ENCODE data around the gene HLCS.
A peak's percentile ranks its signal among the peaks of the same experiment; 100 is the strongest.
"Not testable (repeated sequence)": the region's sequence is repeated elsewhere in the genome, so short reads cannot be mapped to it uniquely, and the experiment has no call there.

Gene HLCS

DNA sequence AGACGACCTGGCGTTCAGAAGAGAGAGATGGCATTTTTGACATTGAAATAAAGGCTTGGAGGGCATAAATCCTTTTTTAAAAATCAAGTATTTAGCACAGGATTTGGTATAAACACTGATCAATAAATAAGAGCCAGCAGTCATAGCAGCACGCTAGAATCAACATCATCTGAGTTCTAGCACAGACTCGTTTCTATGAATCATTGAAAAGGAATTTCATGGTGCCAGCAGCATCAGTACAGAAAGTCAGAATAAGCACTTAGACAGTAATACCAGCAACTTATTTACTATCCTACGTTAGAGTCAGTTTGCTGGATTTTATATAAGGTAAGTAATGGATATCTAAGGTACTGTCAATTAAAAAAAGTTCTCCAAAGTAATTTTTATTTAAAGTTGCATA, 119.3 kb downstream of the HLCS start:
- DNase-seq (ENCODE audit: low spot score) = peak; percentile 73

DNA sequence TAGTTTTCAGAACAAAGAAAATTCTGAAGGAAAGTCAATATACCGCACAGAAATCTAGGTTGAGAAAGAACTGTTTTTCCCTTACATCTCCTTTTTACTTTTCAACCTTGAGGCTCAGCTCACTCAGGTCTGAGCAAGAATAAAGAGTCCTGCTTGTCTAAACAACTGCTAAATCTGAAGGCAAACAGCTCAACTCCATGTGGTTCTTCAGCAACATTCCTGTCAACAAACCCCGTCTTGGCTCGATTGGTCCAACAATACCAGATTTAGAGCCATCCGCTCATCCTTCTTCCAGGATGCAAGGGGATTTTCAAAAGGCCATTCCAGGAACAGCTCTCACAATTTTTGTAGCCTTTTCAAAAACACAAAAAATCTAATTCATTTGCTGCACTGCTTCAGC, 119.8 kb downstream of the HLCS start:
- no peak for DNase-seq (ENCODE audit: low spot score)

DNA sequence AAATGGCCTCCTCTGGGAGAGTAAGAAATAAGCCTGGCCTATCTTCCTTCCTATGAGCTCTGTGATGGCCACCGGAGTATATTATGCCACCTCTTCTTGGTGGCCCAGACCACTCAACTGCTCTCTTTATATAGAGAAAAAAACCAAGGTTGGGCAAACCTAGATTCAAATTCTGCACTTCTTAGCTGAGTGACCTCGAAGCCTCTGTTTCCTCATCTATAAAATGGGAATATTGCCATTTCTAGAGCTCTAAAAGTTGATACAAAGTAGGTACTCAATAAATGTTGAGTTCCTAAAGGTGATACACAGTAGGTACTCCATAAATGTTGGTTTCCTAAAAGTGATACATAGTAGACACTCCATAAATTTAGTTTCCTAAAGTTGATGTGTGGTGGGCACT, 120.7 kb downstream of the HLCS start:
- no peak for DNase-seq (ENCODE audit: low spot score)

DNA sequence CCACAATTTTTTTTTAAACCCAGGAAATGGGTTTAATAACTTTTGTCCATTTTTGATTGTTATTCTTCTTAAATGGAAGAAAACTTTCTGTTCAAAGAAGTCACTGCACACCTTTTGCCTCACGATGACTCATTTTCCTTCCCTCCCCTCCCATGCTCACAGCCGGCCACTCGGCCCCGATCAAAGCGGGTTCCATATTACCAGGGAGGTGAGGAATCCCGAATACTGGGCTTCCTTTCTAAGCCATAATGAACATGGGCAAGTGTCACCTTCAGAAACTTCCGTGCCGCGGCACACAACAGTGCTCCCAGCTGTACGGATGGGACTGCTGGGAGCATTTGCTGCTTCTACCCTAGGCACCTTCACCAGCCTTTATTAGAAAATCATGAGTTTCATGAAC, 121.4 kb downstream of the HLCS start:
- no peak for DNase-seq (ENCODE audit: low spot score)

DNA sequence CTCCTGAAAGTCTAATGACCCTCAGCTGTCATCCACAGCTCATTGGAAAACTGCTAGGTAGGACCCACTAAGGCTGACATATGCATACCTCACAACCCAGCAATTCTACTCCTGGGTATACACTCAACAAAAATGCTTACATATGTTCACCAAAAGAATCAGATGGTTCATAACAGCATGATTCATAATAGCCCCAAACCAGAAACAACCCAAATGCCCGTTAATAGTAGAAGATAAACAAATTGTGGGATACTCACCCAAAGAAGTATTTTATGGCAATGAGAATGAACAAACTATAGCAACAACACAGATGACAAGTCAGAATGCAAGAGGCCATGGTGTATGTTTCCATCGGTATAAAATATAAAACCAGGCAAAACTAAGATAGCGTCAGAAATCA, 124.6 kb downstream of the HLCS start:
- no peak for DNase-seq (ENCODE audit: low spot score)

DNA sequence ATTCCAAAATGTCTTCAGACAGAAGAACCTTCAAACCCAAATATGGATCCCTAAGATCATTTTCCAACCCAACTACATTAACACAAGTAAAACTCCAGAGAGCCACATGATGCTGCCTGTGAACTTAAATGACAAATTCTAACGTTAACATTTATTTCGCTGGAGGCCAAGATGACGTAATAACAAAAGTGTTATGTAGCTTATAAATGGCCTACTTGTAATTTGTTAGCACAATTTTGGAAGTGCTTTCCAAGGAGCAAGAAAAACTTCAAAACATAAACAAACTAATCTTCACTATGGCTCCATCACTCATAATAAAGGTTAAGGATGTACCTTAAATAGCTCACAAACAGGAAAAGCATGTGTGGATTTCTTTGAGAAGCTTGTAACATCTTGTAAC, 126.7 kb downstream of the HLCS start:
- DNase-seq (ENCODE audit: low spot score) = no peak

DNA sequence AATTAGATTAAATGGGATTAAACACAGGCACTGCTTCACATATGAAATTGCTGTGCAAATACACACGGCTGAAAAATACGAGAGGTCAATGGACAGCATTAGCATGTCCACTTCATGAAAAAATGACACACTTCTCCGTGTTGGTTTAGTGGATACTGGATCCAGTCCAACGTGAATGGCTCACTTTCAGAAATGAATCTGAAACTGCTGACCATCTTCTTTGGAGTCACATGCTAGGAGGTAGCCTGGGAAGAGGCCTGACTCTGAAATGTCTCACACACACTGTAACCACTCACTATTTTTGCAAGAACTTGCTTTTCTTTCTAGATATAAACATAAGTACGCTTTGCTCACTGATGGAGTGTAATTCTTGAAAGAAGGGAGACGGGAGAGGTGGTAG, 127.3 kb downstream of the HLCS start:
- DNase-seq (ENCODE audit: low spot score) = no peak

DNA sequence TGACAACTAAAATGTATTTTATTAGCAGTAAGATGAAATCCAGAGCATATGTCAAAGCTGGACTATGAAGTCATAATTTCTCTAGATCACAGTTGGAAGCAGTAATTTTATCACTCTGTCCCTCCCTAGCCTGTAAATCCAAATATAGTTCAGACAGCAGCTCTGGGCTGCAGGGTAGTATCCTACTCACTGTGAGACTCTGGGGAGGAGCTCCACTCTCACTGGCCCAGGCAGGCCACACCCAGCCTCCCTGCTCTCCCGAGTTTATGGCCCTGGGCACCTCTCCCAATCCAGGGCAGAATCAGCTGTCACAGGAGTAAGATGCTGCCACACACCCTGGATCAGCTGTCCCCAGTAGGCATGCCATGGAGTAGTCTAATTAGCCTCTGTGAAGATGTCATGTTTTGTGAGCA, 131.1 kb downstream of the HLCS start:
- DNase-seq (ENCODE audit: low spot score) = peak; percentile 33

DNA sequence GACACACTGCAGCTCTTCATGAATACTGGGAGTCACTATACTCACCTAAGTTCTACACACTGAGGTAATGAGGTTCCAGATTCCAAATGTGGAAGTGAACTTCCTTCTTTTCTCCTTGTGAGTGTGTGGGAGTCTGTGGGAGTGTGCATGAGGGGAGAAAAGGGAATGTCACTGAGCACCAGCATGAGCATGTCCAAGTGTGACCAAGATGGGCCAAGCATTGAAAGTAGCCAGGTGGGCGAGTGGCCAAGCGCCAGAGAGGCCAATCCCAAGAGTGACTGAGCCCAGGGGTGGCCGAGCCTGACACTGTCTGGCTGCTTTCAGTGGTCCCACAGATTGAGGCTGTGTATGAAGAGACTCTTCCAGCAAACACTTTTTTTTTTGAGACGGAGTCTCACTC, 132.3 kb downstream of the HLCS start:
- DNase-seq (ENCODE audit: low spot score) = no peak

DNA sequence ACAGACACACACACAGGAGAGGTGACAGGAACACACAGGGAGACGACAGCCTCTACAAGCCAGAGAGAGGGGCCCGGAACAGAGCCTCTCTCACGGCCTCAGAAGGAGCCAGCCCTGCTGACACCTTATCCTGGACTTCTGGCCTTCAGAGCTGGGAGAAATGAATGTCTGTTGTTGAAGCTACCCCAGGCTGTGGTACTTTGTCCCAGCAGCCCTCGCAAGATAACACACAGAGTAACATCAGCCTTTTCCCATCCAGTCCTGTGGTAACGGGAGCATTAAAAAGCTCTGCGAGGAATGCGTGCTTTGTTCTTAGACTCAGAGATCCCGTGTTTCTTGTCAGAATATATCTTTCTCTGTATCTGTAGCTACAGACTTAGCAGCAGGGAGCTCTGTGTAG, 136.4 kb downstream of the HLCS start:
- DNase-seq (ENCODE audit: low spot score) = no peak

DNA sequence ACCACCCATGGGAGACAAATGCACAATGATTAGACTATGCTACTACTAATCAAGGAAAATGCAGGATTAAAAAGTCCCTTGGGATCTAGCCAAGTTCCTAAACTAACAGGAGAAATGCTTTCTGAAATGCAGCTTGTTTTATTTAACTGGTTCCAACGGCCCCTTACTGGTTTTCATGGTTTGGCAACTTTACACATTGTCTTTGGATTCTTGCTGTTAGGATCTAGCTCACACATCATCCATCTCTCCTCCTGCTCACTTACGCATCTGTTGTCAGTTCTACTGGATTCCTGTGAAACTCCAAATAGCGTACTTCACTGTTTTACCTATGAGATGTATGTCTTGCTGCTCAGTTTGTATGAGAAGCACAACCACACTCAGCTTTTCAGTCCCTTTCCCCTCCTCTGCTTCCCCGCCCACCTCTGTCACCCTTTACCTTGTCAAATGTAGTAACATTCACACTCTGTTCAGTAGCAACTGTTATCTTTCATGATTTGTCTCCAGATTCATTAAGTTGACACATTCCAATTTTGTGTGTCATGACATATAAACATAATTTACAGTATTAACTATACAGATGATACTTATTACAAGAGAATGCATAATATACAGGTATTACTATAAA, 137.5 kb downstream of the HLCS start:
- no peak for DNase-seq (ENCODE audit: low spot score)

DNA sequence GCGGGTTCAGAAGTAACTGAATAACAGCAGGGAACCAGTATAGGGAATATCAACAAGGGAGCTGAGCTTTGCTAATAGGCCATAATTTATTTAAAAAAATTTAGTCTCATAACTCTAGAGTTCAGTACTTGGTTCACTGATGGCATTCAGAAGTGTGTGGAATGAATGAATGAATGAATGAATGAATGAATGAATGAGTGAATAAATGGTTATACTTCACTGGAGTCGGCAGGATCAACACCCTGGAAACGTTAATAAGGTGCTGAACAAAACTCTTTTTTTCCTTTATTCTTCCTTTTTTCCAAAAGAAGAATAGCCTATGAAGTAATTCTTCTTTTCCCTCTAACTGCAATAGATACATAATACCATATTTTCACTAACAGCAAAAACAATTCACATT, 138.3 kb downstream of the HLCS start:
- DNase-seq (ENCODE audit: low spot score) = no peak

DNA sequence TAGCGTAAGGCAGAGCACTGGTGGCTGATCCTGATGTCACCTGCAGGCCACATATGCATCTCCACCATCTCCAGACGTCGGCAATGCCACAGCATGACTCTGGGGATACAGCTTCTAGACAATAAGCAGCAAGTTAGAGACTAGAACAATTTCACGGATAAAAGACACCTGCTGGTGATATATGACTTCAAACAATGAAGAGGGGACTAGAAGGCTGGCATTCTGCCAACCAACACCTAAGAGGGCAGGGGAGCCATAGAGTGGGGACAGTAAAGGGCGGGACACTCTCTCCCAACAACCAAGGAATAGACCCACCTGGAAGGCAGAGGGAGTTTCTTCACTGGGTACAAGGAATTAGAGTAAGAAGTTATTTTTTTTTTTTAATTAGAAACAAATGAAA, 140.8 kb downstream of the HLCS start:
- DNase-seq (ENCODE audit: low spot score) = no peak

DNA sequence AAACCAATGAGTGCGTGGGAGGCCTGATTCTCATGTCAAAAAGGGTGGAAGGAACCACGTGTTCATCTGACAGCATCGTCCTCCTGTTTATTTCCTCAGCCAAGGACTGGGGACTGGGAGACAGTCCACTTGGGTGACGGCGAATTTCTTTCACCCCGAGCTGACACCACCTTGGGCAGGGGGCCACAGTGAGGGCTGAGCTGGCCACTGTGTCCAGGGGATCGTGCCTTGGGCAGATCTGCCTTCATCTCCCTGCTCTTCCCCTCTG, 145.5 kb downstream of the HLCS start:
- no peak for DNase-seq (ENCODE audit: low spot score)

DNA sequence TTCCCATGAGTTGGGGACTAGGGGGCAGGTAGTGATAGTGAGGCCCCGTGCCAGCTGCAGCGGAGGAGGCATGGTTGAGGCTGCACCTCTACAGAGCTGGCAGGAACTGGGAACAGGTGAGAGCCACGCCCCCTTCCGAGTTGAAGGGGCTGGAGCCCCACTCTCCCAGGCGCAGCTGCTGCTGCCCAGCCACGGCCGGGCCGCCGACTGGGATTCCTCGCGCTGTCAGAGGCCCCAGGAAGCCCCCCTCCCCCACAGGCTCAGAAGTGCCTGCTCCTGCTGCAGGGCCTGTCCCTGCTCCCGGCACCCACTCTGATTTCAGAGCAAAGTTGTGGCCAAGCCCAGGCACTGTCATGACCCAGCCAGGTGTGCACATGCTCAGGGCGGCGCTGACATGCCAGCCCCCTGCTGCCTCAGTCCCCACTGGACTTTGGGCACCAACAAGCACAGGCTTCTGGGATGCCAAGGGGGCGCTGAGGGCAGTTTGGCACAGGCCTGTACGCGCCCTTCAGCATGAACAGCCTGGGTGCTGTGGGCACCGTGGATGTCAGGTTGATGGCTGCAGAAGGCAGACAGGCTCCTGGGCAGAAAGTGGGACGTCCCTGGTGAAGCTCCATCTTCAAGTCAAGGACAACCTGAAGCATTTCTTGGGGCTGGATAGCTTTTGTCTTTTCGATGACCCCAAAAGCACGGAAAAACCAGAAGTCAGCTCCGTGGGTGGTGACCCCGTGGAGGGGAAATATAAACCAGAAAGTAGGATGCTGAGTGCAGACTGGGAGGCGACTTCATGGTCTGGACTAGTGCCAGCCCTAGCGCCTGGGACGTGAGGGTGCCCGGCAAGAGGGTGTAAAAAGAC, 146.1 kb downstream of the HLCS start:
- no peak for DNase-seq (ENCODE audit: low spot score)

DNA sequence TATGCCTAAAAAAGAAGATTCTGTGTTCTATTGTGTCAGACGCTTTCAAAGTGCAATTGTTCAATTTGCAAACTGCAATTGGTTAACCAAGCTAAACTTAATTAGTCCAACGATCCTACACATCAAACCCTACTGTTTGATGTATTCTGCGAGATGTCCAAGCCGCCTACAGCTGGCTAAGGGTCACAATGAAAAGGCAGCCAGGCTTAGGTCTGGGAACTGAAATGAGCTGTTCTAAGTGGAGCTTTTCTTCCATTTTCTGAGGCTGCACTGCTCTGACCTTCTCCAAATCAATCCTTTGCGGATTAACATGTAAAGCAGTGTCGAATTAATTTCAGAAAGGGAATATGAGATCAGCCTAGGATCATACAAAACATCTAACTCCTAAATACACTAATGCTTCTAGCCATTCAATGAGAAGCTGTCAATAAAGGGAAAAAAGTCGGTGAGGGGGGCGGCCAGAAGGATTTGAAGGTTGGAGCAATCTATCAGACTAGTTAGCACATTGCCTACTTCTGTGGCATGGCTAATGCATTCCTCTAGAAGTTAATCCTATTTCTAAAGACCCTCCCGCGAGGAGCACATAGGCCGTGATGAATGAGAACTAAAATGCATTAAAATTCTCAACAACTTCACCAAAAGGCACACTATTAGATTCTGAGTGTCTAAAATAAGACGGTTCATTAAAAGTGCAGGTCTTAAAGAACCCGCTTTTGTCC, 148.6 kb downstream of the HLCS start:
- DNase-seq (ENCODE audit: low spot score) = no peak

DNA sequence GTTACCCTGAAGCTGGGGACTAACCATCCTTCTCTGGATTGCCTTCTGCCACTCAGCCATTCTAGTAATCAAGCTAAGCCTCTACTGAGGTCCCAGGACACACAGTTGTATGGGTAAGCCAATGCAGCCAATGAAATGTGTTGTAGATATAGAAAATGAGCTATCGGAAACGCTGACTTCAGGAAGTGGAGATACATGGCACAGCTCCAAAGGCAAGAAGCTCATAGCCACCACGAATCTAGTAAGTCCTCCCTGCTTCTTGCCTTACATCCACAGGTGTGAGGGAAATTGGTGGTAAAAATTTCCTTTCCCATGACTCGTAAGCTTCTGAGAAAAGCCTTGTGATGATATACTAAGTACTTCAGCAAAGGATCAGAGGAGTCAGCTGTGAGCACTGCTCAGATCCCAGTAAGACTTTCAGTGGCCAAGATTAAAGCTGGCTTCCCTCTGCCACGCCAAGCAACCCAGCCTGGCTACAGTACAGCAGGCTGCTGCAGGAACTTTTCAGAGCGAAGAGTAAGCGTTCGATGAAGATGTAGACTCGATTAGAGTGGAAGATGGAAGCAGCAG, 149.8 kb downstream of the HLCS start:
- no peak for DNase-seq (ENCODE audit: low spot score)

DNA sequence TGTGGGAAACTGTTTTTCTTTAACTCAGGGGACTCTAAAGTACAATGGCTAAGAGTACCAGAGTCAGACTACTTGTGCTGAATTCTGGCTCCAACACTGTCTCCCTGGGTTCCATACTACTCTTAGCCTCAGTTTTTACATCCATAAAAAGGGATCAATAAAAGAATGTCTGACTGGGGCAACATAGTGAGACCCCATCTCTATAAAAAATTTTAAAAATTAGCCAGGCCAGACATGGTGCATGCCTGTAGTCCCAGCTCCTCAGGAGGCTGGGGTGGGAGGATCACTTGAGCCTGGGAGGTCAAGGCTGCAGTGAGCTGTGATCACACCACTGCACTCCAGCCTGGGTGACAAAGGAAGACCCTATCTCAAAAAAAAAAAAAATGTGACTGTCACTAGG, 150.4 kb downstream of the HLCS start:
- not testable (repeated sequence) for DNase-seq (ENCODE audit: low spot score)

DNA sequence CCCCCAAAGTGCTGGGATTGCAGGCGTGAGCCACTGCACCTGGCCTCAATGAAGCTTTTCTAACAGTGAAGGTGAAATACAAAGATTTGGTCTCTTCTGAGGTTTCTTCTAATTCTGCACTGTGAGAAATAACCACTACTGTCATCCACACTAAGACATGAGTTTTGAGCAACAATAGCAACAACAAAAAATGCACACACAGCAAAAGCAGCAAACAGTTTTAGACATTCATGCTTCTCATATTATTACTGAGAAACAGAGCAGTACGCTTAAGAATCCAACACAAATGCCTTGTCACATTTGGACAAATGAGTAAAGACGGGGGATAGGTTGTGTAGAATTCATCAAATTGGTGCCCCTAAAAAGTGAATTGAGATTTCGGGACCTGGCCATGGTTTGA, 151.2 kb downstream of the HLCS start:
- DNase-seq (ENCODE audit: low spot score) = no peak

DNA sequence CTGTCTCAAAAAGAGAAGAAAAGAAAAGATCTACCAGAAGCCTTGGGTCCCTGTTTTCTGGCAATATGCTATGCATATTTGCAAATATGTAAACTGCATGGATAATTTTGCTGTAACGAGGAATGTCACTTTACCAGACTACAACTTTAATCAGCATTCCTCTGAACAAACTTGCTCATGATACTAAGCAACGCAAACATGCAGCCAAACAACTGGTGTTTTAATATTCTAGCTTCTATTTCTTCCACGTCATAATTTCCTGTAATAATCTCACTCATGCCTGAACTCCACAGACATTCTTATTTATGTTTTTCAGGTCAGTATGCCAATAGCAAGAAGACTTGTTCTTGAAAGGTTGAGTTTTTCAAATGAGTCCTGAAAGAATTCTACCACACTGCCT, 153.4 kb downstream of the HLCS start:
- no peak for DNase-seq (ENCODE audit: low spot score)

DNA sequence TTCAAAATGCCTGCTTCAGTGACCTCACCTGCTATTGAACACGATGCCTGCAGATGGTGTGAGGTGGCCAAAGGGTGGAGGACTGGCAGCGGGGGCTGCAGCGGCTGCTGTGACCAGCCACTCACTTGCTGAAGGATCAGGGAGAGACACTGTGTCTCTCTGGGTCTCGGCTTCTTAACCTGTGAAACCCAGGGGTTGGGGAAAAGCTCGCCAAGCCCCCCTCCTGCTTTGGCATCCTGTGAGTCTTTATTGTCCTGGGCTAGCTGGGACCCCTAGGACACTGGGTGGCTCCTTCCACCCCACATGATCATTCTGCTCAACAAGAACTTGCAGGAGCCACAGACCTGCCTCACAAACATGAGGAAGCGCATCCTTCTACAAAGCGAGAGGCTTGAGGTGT, 154.7 kb downstream of the HLCS start:
- no peak for DNase-seq (ENCODE audit: low spot score)

DNA sequence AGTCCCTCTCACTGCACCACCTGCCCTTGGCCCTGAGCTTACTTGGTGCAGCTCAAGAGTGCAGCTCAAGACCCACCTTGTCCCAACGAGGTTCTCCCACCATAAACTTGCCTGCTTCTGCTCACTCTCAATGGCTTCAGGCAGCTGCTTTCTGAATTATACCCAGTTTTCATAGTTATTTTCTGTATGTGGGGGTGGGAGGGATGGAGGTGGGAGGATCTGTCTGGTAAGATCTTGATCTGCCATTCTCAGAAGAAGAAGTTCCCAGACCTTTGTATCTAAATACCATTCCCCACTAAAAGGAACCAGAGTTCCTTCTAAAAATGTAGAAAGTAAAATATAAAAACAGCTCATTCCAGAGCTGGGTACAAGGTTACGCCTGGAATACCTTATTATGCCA, 156.0 kb downstream of the HLCS start:
- no peak for DNase-seq (ENCODE audit: low spot score)

DNA sequence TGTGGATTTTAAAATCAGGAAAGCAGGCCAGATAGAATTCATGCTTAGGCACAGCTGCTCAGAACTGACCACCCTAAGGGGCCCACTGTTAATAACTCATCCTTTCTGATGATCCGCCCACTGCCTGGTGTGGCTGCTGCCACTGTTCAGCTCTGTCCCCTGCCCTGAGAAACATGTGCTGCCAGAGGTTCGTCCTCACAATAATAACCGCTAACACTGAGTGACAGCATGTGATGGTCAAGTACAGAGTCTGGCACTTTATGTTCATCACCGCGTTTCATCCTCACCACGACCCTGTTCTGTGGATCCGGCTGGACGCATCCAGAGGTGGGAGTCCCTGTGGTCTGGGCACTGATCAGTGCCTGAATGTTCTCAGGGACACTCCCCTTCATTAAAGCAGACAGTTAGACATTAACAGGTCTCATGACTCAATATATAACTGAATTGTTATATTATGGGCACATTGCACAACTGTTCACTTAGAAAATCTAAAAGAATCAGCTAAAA, 159.0 kb downstream of the HLCS start:
- peak; percentile 35 for DNase-seq (ENCODE audit: low spot score)

Data from SW480 (cell line).